ENCODE measurements around the gene ETNK1.
"Not testable (repeated sequence)": the region's sequence is repeated elsewhere in the genome, so short reads cannot be mapped to it uniquely, and the experiment has no call there.

ETNK1 gene

GRCh38 chr12:22692467-22692866 lies 67.5 kb downstream of the ETNK1 start:
- DNase-seq = not testable (repeated sequence)

DNA sequence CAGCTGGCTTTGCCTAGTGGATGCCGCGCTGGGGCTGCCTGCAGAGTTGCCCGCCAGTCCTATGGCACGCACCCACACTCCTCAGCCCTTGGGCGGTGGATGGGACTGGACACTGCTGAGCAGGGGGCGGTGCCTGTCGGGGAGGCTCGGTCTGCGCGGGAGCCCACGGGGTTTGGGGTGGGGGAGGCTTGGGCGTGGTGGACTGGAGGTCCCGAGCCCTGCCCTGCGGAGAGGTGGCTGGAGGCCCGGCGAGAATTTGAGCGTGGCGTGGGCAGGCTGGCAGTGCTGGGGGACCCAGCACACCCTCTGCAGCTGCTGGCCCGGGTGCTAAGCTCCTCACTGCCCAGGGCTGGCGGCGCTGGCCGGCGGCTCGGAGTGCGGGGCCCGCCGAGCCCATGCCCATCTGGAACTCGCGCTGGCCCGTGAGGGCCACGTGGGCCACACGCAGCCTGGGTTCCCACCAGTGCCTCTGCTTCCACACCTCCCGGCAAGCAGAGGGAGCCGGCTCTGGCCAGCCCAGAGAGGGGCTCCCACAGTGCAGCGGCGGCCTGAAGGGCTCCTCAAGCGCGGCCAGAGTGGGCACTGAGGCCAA lies 68.1 kb downstream of the ETNK1 start:
- no peak for DNase-seq

DNA sequence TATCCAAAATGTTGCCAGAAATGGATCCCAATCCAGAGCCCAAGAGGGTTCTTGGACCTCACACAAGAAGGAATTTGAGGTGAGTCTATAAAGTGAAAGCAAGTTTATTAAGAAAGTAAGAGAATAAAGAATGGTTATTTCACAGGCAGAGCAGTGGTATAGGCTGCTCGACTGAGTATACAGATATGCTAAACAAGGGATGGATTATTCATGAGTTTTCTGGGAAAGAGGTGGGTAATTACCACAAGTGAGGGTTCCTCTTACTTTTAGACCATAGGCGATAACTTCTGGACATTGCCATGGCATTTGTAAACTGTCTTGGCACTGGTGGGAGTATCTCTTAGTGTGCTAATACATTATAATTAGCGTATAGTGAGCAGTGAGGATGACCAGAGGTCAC lies 73.6 kb downstream of the ETNK1 start:
- DNase-seq = no peak

DNA sequence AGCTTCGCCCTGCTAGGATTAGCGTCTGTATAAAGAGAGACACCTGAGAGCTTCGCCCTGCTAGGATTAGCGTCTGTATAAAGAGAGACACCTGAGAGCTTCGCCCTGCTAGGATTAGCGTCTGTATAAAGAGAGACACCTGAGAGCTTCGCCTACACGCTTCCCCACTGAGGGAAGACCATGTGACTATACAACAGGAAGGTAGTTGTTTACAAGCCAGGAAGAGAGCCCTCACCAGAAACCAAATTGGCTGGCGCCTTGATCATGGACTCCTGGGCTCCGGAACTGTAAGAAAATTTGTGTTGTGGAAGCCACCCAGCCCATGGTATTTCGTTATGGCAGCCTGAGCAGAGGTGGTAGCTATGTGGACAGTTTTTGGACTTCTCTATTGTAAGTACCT lies 74.7 kb downstream of the ETNK1 start:
- not testable (repeated sequence) for DNase-seq

DNA sequence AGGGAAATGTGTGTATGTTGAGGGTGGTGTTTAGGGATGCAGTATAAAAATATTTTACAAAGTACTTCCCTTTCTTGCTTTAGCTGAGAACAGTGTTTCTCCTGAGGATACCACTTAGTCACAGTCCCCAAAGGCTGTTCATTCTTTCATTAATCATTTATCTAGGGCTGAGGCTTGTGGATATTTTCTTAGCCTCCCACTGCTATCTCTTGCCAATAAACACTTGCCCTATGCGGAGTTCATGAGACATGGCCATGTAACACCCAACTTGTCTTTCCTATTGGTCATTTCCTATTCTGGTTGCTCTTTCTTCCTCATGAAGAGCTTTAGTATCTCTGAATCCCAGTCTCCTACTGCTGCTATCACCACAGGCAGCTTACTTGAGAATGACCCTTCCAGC lies 75.1 kb downstream of the ETNK1 start:
- DNase-seq = no peak

DNA sequence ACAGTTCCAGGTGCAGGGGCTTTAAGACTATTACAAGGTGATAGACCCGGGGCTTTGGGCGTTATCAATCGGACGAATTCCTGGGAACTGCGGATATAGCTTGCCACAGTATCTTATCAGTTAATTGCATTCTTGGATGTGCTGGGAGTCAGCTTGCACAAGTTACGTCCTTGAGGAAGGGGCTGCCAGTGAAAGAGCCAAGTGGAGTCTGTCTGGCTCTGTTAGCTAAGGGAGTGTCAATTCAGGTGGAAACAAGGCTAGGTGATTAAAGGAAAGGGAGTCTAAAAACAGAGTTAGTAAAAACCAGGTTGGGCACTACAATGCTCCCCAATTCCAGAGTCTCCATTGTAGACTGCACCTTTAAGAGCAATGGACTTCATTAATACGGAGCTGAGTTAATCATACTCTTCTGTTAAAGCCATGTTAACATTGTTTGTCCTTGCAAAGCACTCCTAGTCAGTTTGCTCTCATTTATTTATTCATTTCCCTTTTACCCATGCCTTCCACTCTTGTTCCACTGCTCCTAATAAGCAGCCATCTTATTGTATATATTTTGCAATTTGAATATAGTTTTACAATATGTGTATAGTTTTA lies 76.3 kb downstream of the ETNK1 start:
- not testable (repeated sequence) for DNase-seq

DNA sequence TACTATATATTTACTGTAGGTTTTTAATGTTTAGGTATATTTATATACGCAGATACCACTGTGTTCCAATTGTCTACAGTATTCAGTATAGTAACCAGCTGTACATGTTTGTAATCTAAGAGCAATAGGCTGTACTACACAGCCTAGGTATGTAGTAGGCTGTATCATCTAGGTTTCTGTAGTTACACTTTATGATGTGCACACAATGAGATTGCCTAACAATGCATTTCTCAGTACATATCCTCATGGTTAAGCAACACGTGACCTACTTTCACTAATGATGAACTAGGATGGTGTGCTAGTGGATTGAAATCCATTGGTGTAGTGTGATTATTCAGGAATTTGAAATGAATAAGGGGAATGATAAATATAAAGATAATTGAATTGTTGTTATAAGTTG lies 77.7 kb downstream of the ETNK1 start:
- DNase-seq = no peak

DNA sequence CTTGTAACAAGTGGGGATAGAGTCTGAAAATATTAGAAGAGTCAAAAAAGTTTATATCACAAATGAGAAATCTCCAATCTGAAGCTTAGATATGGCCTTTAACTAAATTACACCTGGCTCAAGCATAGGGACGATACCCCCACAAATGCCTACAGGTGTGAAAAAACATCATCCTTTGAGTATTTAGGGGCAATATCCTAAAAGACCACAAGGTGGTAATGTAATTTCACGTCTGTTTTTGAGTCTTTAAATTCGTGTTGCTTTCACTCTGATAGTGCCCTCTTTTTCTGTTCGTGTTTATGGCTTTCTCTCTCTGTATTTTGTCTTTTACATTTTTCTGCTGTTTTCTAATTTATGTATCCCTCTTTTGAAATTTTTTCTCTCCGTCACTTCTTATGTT lies 84.3 kb downstream of the ETNK1 start:
- DNase-seq = peak; percentile 63

DNA sequence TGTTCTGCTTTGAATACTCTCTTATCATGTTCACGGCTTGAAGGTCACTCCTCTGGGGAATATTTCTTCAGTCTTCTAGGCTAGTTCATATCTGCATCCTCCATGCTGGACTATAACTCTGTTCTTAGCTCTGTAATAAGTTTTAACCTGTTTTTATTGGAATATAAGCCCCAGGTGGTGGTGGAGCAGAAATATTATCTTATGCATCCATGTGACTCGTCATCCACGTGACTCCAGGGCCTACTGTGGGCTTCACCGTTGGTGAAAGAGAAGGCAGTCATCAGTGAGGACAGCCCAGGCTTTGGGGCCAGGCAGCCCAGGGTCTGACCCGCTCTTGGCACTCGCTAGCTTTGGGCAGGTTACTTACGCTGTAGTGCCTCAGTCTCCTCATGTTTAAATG lies 87.1 kb downstream of the ETNK1 start:
- no peak for DNase-seq

GRCh38 chr12:22715254-22715653 lies 90.3 kb downstream of the ETNK1 start:
- DNase-seq = no peak

- no peak for DNase-seq
These were observed 94.8 kb downstream of the ETNK1 start for GRCh38 chr12:22719745-22720144.

DNA sequence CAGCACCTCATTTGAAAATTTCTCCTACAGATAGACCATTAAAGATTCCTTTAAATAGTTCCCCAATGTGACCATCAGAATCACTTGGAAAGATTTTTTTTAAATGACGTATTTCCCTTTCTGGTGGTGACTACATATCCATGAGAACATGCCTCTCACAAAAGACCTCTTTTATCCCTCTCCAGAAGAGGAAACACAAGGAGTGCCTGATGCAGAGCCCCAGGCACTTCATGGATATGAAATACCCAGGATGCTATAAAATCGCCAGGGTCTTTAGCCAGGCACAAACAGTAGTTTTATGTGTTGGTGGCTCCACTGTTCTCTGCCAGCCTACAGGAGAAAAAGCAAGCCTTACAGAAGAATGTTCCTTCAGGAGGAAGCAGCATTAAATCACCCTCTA lies 97.1 kb downstream of the ETNK1 start:
- no peak for DNase-seq

DNA sequence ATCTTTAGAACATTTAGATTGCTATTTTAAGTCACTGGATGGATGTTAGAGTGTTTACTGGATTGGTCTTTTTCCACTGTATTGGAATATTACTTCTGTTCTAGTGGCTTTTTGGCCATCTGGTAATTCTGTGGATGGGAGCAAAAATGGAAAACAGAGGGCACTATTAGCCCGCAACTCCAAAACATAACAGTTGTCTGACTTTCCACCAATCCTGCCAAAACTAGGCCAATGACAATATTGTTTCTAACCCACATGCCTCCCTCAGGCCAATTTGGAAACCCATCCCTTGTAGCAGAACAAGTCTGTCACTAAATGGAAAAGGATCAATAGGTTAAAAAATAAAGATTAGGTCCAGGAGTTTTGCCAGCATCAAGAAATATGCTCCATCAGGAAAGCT lies 97.8 kb downstream of the ETNK1 start:
- DNase-seq = no peak

DNA sequence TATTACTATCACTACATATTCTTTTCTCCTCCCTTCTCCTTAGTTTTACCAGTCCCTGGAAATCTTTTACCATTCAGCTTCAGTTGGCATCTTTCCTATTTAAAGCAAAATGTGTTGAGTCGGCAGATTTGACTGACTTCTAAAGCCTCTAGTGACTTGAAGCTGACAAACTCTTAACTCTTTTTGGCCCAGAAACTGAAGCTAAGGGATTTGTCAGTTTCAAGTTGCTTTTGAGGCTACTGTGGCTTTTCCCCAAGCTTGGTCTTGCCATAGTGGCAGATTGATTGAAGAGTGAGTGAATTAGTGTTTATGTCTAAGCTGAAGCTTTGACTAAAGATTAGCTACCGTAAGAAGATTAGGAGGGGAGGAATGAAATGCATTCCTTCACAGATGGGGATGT lies 104.0 kb downstream of the ETNK1 start:
- no peak for DNase-seq

- no peak for DNase-seq
These were observed 104.5 kb downstream of the ETNK1 start for GRCh38 chr12:22729431-22729956.

GRCh38 chr12:22729957-22730443 lies 105.0 kb downstream of the ETNK1 start:
- no peak for DNase-seq

- no peak for DNase-seq
These were observed 106.3 kb downstream of the ETNK1 start for GRCh38 chr12:22731236-22731635.

DNA sequence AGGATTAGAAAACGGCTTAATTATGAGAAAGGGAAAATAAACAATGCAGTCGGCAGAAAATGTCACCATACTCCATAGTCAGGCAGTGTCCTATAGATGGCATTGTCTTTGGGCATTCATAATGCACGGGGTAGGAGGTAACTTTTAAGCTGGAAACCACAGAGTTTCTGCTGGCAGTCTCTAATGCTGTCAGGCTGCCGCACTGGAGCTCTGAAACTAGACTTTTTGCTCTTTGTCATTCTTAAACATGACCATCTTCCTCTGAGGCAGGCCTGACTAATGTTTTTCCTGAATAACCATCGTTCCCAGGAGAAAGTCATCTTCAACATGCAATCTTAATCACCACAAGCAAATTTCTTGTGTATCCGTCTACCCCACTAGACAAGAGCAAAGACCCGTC lies 108.8 kb downstream of the ETNK1 start:
- no peak for DNase-seq

GRCh38 chr12:22738945-22739344 lies 114.0 kb downstream of the ETNK1 start:
- no peak for DNase-seq
